Endothelial cell of umbilical vein (primary cell): ENCODE results near the gene ARPC1A. TPM values are rescaled to one million over a fixed set of nuclear protein-coding genes. Genes with fewer than 3 reads are reported as not detected.

Experiments used
- BruUV-seq: library from RNA; stranded (reverse); fragments of 400-500 nt; replicated peaks from 2 replicates; lab custom pipeline; 2021; lab: Mats Ljungman, UMichigan
- CTCF ChIA-PET: fragments of 300-600, 350-600 bp; sonication (Branson Sonifier 250); formaldehyde crosslinking; loops from one replicate; lab custom pipeline; 2021; ENCODE audit warnings: antibody characterized with exemption, inconsistent platforms; lab: Charles Lee
- POLR2A ChIA-PET: fragments of 300-600, 350-600 bp; sonication (Branson Sonifier 250); formaldehyde crosslinking; loops from one replicate; lab custom pipeline; 2021; ENCODE audit warnings: antibody characterized with exemption, inconsistent platforms; lab: Charles Lee
- DNase-seq: peaks from one replicate; pipeline ENCODE4 v3.0.0-alpha.2; 2011; ENCODE audit warnings: low read depth, low spot score
- FAIRE-seq: peaks from 2 replicates; lab custom pipeline; 2011; peaks lifted over from hg19 to GRCh38; lab: Jason Lieb, UNC
- H2AFZ ChIP-seq: 2 replicates; pipeline ENCODE4 v1.6.0; 2012; ENCODE audit warnings: low read depth, low read length, control low read depth, inconsistent platforms
- H3K27ac ChIP-seq: 2 replicates; pipeline ENCODE4 v1.5.1; 2011; ENCODE audit warnings: low read depth, mild to moderate bottlenecking, control low read depth, low read length, moderate library complexity; ENCODE audit not compliant: insufficient read depth
- H3K27me3 ChIP-seq, 2 experiments: 2 replicates each; pipeline versions ENCODE4 v1.6.0 to v1.6.1; 2011; ENCODE audit warnings: low read length in 2 of 2, mixed read lengths in 1 of 2; ENCODE audit not compliant: control insufficient read depth in 2 of 2, insufficient read depth in 2 of 2
- H3K36me3 ChIP-seq, 2 experiments: 2 replicates in 1 of 2; 3 replicates in 1 of 2; pipeline ENCODE4 v1.5.1; 2011; ENCODE audit warnings: low read length in 2 of 2, mild to moderate bottlenecking in 1 of 2, moderate library complexity in 1 of 2; ENCODE audit not compliant: control insufficient read depth in 2 of 2, insufficient read depth in 2 of 2; ENCODE audit errors: extremely low read depth in 1 of 2
- H3K4me1 ChIP-seq: 3 replicates; pipeline ENCODE4 v1.5.1; 2011; ENCODE audit warnings: mild to moderate bottlenecking, low read length; ENCODE audit not compliant: control insufficient read depth, insufficient read depth; ENCODE audit errors: extremely low read depth
- H3K4me2 ChIP-seq: 2 replicates; pipeline ENCODE4 v1.6.1; 2011; ENCODE audit warnings: low read length, control low read depth, mixed read lengths; ENCODE audit not compliant: insufficient read depth
- H3K4me3 ChIP-seq, 3 experiments: fragments of 200-600 bp in 1 of 3; sonication (generic), shearing (Covaris generic) in 1 of 3; replicated peaks in 1 of 3; 2 replicates each; pipeline ENCODE4 v1.5.1; 2011 to 2016; ENCODE audit warnings: control low read depth in 3 of 3, low read length in 3 of 3, mild to moderate bottlenecking in 2 of 3, inconsistent platforms in 1 of 3, low read depth in 1 of 3, moderate library complexity in 1 of 3; ENCODE audit not compliant: insufficient read depth in 1 of 3
- H3K79me2 ChIP-seq: 2 replicates; pipeline ENCODE4 v1.6.0; 2012; ENCODE audit warnings: low read length, inconsistent platforms; ENCODE audit not compliant: control insufficient read depth, insufficient read depth
- H3K9ac ChIP-seq: replicated peaks from 2 replicates; pipeline ENCODE3; 2011; ENCODE audit warnings: low read length, control low read depth; ENCODE audit not compliant: insufficient read depth; ENCODE audit errors: extremely low read depth
- H3K9me1 ChIP-seq: replicated peaks from 3 replicates; pipeline ENCODE4 v1.6.0; 2011; ENCODE audit warnings: mild to moderate bottlenecking, low read length; ENCODE audit not compliant: control insufficient read depth, insufficient read depth; ENCODE audit errors: extremely low read depth
- H3K9me3 ChIP-seq: replicated peaks from 2 replicates; pipeline ENCODE4 v1.5.1; 2012; ENCODE audit warnings: low read length, inconsistent platforms; ENCODE audit not compliant: control insufficient read depth, insufficient read depth
- H4K20me1 ChIP-seq: replicated peaks from 2 replicates; pipeline ENCODE3; 2011; ENCODE audit warnings: mild to moderate bottlenecking, low read length; ENCODE audit not compliant: control insufficient read depth, insufficient read depth; ENCODE audit errors: extremely low read depth
- EZH2 ChIP-seq: IDR thresholded peaks from 2 replicates; pipeline ENCODE4 v1.6.1; 2012; ENCODE audit warnings: borderline replicate concordance, low read depth, mild to moderate bottlenecking, moderate library complexity, low read length, inconsistent platforms; ENCODE audit not compliant: severe bottlenecking
- FOS ChIP-seq: IDR thresholded peaks from 2 replicates; pipeline ENCODE4 v1.6.1; 2011; ENCODE audit warnings: mild to moderate bottlenecking, low read length, moderate library complexity, borderline replicate concordance; ENCODE audit not compliant: insufficient read depth
- GATA2 ChIP-seq: IDR thresholded peaks from 2 replicates; pipeline ENCODE4 v1.7.0; 2011; ENCODE audit warnings: low read depth, mild to moderate bottlenecking, moderate library complexity, mixed read lengths, low read length; ENCODE audit not compliant: insufficient read length, insufficient read depth
- JUN ChIP-seq: IDR thresholded peaks from 2 replicates; pipeline ENCODE4 v1.6.1; 2011; ENCODE audit warnings: borderline replicate concordance, low read depth; ENCODE audit not compliant: insufficient read length, insufficient read depth
- MAX ChIP-seq: IDR thresholded peaks from 2 replicates; pipeline ENCODE4 v1.6.1; 2011; ENCODE audit not compliant: insufficient read depth, insufficient read length
- MYC ChIP-seq: IDR thresholded peaks from one replicate; pipeline ENCODE4 v1.6.1; 2011; ENCODE audit warnings: mild to moderate bottlenecking, low read depth, low read length
- POLR2A ChIP-seq: IDR thresholded peaks from 2 replicates; pipeline ENCODE4 v1.6.1; 2012; ENCODE audit warnings: low read depth, mild to moderate bottlenecking, control low read depth, low read length
- POLR2AphosphoS5 ChIP-seq: IDR thresholded peaks from 2 replicates; pipeline ENCODE4 v1.6.1; 2012; ENCODE audit warnings: low read depth, mild to moderate bottlenecking, control low read depth, low read length, moderate library complexity; ENCODE audit not compliant: insufficient read depth
- dilution Hi-C: fragments of 300-500 bp; cut with MboI; formaldehyde crosslinking; loops from one replicate; pipeline ENCODE4 v1.15.0; 2019; ENCODE audit warnings: low sequenced_read_pairs; ENCODE audit not compliant: extremely low pct_ligation_motif_present
- intact Hi-C: fragments of 100-400 bp; cut with micrococcal nuclease; formaldehyde crosslinking; loops from one replicate; pipeline ENCODE4 v1.10.0; 2022
- polyA plus RNA-seq, 4 experiments: library from polyadenylated mRNA; depleted of rRNA in 3 of 4; stranded (reverse) in 3 of 4; unstranded in 1 of 4; fragments of >200 nt; gene quantifications; 2 replicates each; pipeline versions ENCODE4 v1.2.1 to v1.2.3, GENCODE V29; 2011 to 2012; ENCODE audit warnings: missing spikeins in 1 of 4
- total RNA-seq: library from RNA; stranded (reverse); gene quantifications from 2 replicates; pipeline ENCODE4 v1.2.3, GENCODE V29; 2021
- TF ChIP-seq, protein P1 (sequence below), 2 donors: IDR thresholded peaks; 1 replicate in 1 of 2; 2 replicates in 1 of 2; pipeline ENCODE4 v1.5.1; 2011; ENCODE audit warnings: low read length in 2 of 2, mild to moderate bottlenecking in 2 of 2, moderate library complexity in 2 of 2, control low read depth in 1 of 2, inconsistent platforms in 1 of 2, low read depth in 1 of 2; ENCODE audit not compliant: insufficient read depth in 1 of 2; ENCODE audit errors: extremely low read depth in 1 of 2

The ARPC1A gene
- total and polyA plus RNA-seq, 2 donors (not counting 3 experiments of a cell fraction or from before 2014, with no cell fraction given) = 200 to 243 TPM

- intact Hi-C loops (loop anchor here (1.0 to 2.0 kb wide), 3 partner anchors 8 to 29 kb away; partner anchors contain the start of genes BUD31 and PDAP1), dilution Hi-C loops (no loop called here)
- Histone ChIP-seq H3K27me3 (no peaks in the 10 kb centered on the region), H3K27ac (peak overlapping the region; percentile 89), H4K20me1 (no peaks in the 10 kb centered on the region), H3K4me1 (peaks cover 33% of the 10 kb centered on the region), H3K9me1 (no peaks in the 10 kb centered on the region), H3K4me3 (peak overlapping the region in 1 of 3 experiments; percentile 38), H3K9me3 (no peaks in the 10 kb centered on the region), H3K4me2 (peak overlapping the region; percentile 67), H2AFZ (no peak overlapping the region), H3K9ac (peak overlapping the region; percentile 66), H3K36me3 (peaks cover 6 to 10% of the 10 kb centered on the region in 2 experiments), H3K79me2 (peaks cover 62% of the 10 kb centered on the region)
- CTCF ChIA-PET = interaction anchor here (0.9 to 1.9 kb wide), 4 partner anchors 13 to 29 kb away, joined by 3 to 6 read pairs (median 4); partner anchors contain the start of genes BUD31 and PDAP1
- POLR2A ChIA-PET = interaction anchor here (1.7 kb wide), 1 partner anchor 29 kb away, joined by 6 read pairs; the partner anchor contains the start of genes BUD31 and PDAP1
- TF ChIP-seq MAX (no peak), POLR2A (no peak), GATA2 (no peak), JUN (peak; percentile 68), MYC (peak; percentile 29), EZH2 (no peak), POLR2AphosphoS5 (peak; percentile 82), FOS (peak; percentile 83)
- TF ChIP-seq, protein P1, sequence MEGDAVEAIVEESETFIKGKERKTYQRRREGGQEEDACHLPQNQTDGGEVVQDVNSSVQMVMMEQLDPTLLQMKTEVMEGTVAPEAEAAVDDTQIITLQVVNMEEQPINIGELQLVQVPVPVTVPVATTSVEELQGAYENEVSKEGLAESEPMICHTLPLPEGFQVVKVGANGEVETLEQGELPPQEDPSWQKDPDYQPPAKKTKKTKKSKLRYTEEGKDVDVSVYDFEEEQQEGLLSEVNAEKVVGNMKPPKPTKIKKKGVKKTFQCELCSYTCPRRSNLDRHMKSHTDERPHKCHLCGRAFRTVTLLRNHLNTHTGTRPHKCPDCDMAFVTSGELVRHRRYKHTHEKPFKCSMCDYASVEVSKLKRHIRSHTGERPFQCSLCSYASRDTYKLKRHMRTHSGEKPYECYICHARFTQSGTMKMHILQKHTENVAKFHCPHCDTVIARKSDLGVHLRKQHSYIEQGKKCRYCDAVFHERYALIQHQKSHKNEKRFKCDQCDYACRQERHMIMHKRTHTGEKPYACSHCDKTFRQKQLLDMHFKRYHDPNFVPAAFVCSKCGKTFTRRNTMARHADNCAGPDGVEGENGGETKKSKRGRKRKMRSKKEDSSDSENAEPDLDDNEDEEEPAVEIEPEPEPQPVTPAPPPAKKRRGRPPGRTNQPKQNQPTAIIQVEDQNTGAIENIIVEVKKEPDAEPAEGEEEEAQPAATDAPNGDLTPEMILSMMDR (IDR thresholded peaks at IDR 0.05; ENCODE audit: extremely low read depth in 1 of 2, insufficient read depth in 1 of 2, low read depth in 1 of 2, low read length in 2 of 2) = no peak
- no TSS peak for BruUV-seq
- DNase-seq (peak; percentile 97), FAIRE-seq (peak; percentile 100)
These were observed 53.4 kb downstream of the ARPC1A start for GRCh38 chr7:99379043-99379577.
